ENCODE data around the gene CSK.

The CSK gene

GRCh38 chr15:74786551-74787165 lies 4.8 kb downstream of the CSK start:
- Histone ChIP-seq H4K91ac (ENCODE audit: low read depth, low read length, poor library complexity) (no peak overlapping the region), H3K9me3 (replicated peaks in 1 of 2; ENCODE audit: control insufficient read depth in 2 of 2, insufficient read depth in 1 of 2, low read depth in 1 of 2, low read length in 2 of 2) (no peaks in the 10 kb centered on the region), H2BK5ac (ENCODE audit: low read length) (no peak overlapping the region), H3K4me3 (ENCODE audit: low read length in 2 of 2) (no peak overlapping the region), H3K4me2 (ENCODE audit: insufficient read depth, low read length, poor library complexity, severe bottlenecking) (no peak overlapping the region), H2BK15ac (ENCODE audit: low read length) (no peak overlapping the region), H3K27ac (replicated peaks; ENCODE audit: low read length) (no peak overlapping the region), H3K18ac (ENCODE audit: low read length) (no peak overlapping the region), H2AK5ac (ENCODE audit: low read depth, low read length) (no peak overlapping the region), H3K14ac (ENCODE audit: low read length) (no peak overlapping the region), H2AFZ (ENCODE audit: low read length) (no peak overlapping the region), H3K36me3 (replicated peaks in 1 of 2; ENCODE audit: control insufficient read depth in 2 of 2, insufficient read depth in 2 of 2, low read length in 2 of 2) (peaks cover 3 to 26% of the 10 kb centered on the region in 2 donors), H2BK12ac (ENCODE audit: low read length) (no peak overlapping the region), H3K23ac (ENCODE audit: low read depth, low read length, poor library complexity) (no peak overlapping the region), H3K79me1 (ENCODE audit: low read depth, low read length) (peaks cover 15% of the 10 kb centered on the region), H3K4me1 (ENCODE audit: control insufficient read depth in 2 of 2, insufficient read depth in 1 of 2, low read depth in 1 of 2, low read length in 2 of 2) (peaks cover 10 to 21% of the 10 kb centered on the region in 2 donors), H2BK120ac (ENCODE audit: low read depth, low read length) (no peak overlapping the region), H3K4ac (ENCODE audit: low read length) (no peak overlapping the region), H3K27me3 (ENCODE audit: control insufficient read depth in 3 of 3, insufficient read depth in 3 of 3, low read depth in 1 of 3, low read length in 3 of 3) (peaks cover 0 to under 1% (median 0%) of the 10 kb centered on the region in 3 experiments), H4K8ac (ENCODE audit: low read depth, low read length) (no peak overlapping the region), H3K9ac (ENCODE audit: low read depth, low read length, poor library complexity) (no peak overlapping the region)
- WGBS, 2 donors (ENCODE audit: extremely low coverage in 2 of 2, insufficient read length in 2 of 2, insufficient replicate concordance in 1 of 2) = no CpG with 5 or more reads among the region's 7 CpGs
- DNase-seq (ENCODE audit: low spot score) = no peak

DNA sequence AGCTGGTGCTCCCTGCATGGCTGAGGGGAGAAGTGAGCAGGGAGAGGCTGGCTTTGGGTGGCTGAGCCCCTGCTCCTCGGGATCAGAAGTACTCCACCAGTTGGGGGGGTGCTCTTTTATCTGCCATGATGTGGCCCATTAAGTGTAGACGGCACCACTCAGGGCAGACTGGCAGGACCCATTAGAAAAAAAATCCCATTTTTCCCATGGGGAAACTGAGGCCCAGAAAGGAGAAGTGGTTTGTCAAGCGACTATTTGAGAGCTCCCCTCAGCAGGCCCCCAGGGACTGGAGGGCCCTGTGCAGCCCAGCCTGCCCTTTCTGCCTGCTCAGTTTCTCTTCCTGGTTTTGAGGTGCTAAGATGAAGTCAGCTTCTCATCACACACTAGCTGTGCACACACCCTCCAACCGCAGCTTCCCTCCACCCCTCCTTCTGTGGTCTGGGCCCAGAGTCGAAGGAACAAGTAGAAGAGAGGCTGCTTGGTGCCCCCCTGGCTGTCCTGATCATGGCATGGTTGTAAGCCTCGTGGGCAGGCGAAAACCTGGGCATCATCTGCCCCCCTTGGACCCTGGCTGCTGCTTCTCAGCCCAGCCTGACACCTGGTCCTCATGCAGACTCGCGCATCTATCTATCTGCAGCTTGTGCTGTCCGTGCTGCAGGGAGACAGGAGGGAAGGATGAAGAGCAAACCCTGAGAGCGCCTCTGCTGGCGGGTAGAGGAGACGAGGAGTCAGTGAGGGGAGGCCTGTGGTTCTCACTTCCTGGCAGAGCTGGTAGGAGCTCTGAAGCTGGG lies 5.6 kb downstream of the CSK start:
- Histone ChIP-seq H2BK120ac (ENCODE audit: low read depth, low read length) (no peak overlapping the region), H3K79me1 (ENCODE audit: low read depth, low read length) (peaks cover 18% of the 10 kb centered on the region), H3K4me1 (ENCODE audit: control insufficient read depth in 2 of 2, insufficient read depth in 1 of 2, low read depth in 1 of 2, low read length in 2 of 2) (peaks cover 10 to 22% of the 10 kb centered on the region in 2 donors), H2BK15ac (ENCODE audit: low read length) (no peak overlapping the region), H2BK12ac (ENCODE audit: low read length) (no peak overlapping the region), H2AFZ (ENCODE audit: low read length) (no peak overlapping the region), H2AK5ac (ENCODE audit: low read depth, low read length) (no peak overlapping the region), H3K4me3 (ENCODE audit: low read length in 2 of 2) (no peak overlapping the region), H4K91ac (ENCODE audit: low read depth, low read length, poor library complexity) (no peak overlapping the region), H3K36me3 (replicated peaks in 1 of 2; ENCODE audit: control insufficient read depth in 2 of 2, insufficient read depth in 2 of 2, low read length in 2 of 2) (peaks cover 3 to 28% of the 10 kb centered on the region in 2 donors), H3K9ac (ENCODE audit: low read depth, low read length, poor library complexity) (no peak overlapping the region), H3K4me2 (ENCODE audit: insufficient read depth, low read length, poor library complexity, severe bottlenecking) (no peak overlapping the region), H3K14ac (ENCODE audit: low read length) (no peak overlapping the region), H4K8ac (ENCODE audit: low read depth, low read length) (no peak overlapping the region), H3K18ac (ENCODE audit: low read length) (no peak overlapping the region), H3K27me3 (ENCODE audit: control insufficient read depth in 3 of 3, insufficient read depth in 3 of 3, low read depth in 1 of 3, low read length in 3 of 3) (no peaks in the 10 kb centered on the region), H3K9me3 (replicated peaks in 1 of 2; ENCODE audit: control insufficient read depth in 2 of 2, insufficient read depth in 1 of 2, low read depth in 1 of 2, low read length in 2 of 2) (no peaks in the 10 kb centered on the region), H2BK5ac (ENCODE audit: low read length) (no peak overlapping the region), H3K23ac (ENCODE audit: low read depth, low read length, poor library complexity) (no peak overlapping the region), H3K27ac (replicated peaks; ENCODE audit: low read length) (no peak overlapping the region), H3K4ac (ENCODE audit: low read length) (no peak overlapping the region)
- DNase-seq (ENCODE audit: low spot score) = no peak
- no CpG with 5 or more reads among the region's 13 CpGs for WGBS, 2 donors (ENCODE audit: extremely low coverage in 2 of 2, insufficient read length in 2 of 2, insufficient replicate concordance in 1 of 2)

DNA sequence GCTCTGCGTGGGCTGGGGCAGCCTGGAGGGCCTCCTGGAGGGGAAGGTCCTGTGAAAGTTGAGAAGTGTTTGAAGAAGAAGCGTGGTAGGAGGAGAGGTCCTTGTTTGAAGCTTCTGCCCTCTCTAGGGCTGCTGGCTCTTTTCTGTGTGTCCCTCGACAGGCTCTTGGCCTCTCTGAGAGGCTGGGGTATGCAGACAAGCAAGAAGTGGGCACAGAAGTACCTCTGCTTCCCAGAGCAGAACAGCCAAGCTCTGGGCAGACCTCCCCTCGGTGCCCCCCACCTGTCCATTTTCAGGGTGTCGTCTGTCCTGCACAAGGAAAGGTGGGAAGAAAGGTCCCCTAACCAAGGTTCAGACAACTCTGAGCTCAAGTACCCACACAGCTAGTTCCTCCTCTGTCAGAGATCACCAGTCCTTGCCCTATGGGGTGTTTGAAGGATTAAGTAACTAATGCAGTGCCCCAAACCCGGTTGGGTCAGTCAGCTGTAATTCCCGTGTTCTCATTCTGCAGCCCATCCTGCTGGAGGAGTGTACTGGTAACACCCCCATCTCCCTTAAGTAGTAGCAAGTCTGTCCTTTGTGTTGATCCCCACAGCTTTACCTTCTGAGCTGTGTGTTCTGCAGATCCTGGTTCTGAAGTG lies 6.3 kb downstream of the CSK start:
- Histone ChIP-seq H2BK5ac (ENCODE audit: low read length) (no peak overlapping the region), H3K14ac (ENCODE audit: low read length) (no peak overlapping the region), H3K27ac (replicated peaks; ENCODE audit: low read length) (no peak overlapping the region), H2AK5ac (ENCODE audit: low read depth, low read length) (no peak overlapping the region), H3K9me3 (replicated peaks in 1 of 2; ENCODE audit: control insufficient read depth in 2 of 2, insufficient read depth in 1 of 2, low read depth in 1 of 2, low read length in 2 of 2) (no peaks in the 10 kb centered on the region), H3K79me1 (ENCODE audit: low read depth, low read length) (peaks cover 13% of the 10 kb centered on the region), H4K91ac (ENCODE audit: low read depth, low read length, poor library complexity) (no peak overlapping the region), H3K9ac (ENCODE audit: low read depth, low read length, poor library complexity) (no peak overlapping the region), H3K4ac (ENCODE audit: low read length) (no peak overlapping the region), H2BK15ac (ENCODE audit: low read length) (no peak overlapping the region), H3K36me3 (replicated peaks in 1 of 2; ENCODE audit: control insufficient read depth in 2 of 2, insufficient read depth in 2 of 2, low read length in 2 of 2) (peaks cover 3 to 28% of the 10 kb centered on the region in 2 donors), H2BK12ac (ENCODE audit: low read length) (no peak overlapping the region), H3K27me3 (ENCODE audit: control insufficient read depth in 3 of 3, insufficient read depth in 3 of 3, low read depth in 1 of 3, low read length in 3 of 3) (no peaks in the 10 kb centered on the region), H3K4me1 (ENCODE audit: control insufficient read depth in 2 of 2, insufficient read depth in 1 of 2, low read depth in 1 of 2, low read length in 2 of 2) (peaks cover 16 to 24% of the 10 kb centered on the region in 2 donors), H3K4me2 (ENCODE audit: insufficient read depth, low read length, poor library complexity, severe bottlenecking) (no peak overlapping the region), H3K18ac (ENCODE audit: low read length) (no peak overlapping the region), H3K23ac (ENCODE audit: low read depth, low read length, poor library complexity) (no peak overlapping the region), H4K8ac (ENCODE audit: low read depth, low read length) (no peak overlapping the region), H2BK120ac (ENCODE audit: low read depth, low read length) (no peak overlapping the region), H3K4me3 (ENCODE audit: low read length in 2 of 2) (no peak overlapping the region), H2AFZ (ENCODE audit: low read length) (no peak overlapping the region)
- DNase-seq (ENCODE audit: low spot score) = no peak
- WGBS, 2 donors (ENCODE audit: extremely low coverage in 2 of 2, insufficient read length in 2 of 2, insufficient replicate concordance in 1 of 2) = no CpG with 5 or more reads among the region's 7 CpGs

- Histone ChIP-seq H2AFZ (ENCODE audit: low read length) (no peak overlapping the region), H3K36me3 (replicated peaks in 1 of 2; ENCODE audit: control insufficient read depth in 2 of 2, insufficient read depth in 2 of 2, low read length in 2 of 2) (peaks cover 3 to 28% of the 10 kb centered on the region in 2 donors), H4K8ac (ENCODE audit: low read depth, low read length) (no peak overlapping the region), H2AK5ac (ENCODE audit: low read depth, low read length) (no peak overlapping the region), H3K14ac (ENCODE audit: low read length) (no peak overlapping the region), H3K18ac (ENCODE audit: low read length) (no peak overlapping the region), H3K27me3 (ENCODE audit: control insufficient read depth in 3 of 3, insufficient read depth in 3 of 3, low read depth in 1 of 3, low read length in 3 of 3) (no peaks in the 10 kb centered on the region), H2BK5ac (ENCODE audit: low read length) (no peak overlapping the region), H3K4me3 (ENCODE audit: low read length in 2 of 2) (no peak overlapping the region), H3K9ac (ENCODE audit: low read depth, low read length, poor library complexity) (no peak overlapping the region), H3K23ac (ENCODE audit: low read depth, low read length, poor library complexity) (no peak overlapping the region), H2BK12ac (ENCODE audit: low read length) (no peak overlapping the region), H3K9me3 (replicated peaks in 1 of 2; ENCODE audit: control insufficient read depth in 2 of 2, insufficient read depth in 1 of 2, low read depth in 1 of 2, low read length in 2 of 2) (no peaks in the 10 kb centered on the region), H2BK120ac (ENCODE audit: low read depth, low read length) (no peak overlapping the region), H3K79me1 (ENCODE audit: low read depth, low read length) (peaks cover 9% of the 10 kb centered on the region), H3K4me2 (ENCODE audit: insufficient read depth, low read length, poor library complexity, severe bottlenecking) (no peak overlapping the region), H3K27ac (replicated peaks; ENCODE audit: low read length) (no peak overlapping the region), H3K4ac (ENCODE audit: low read length) (no peak overlapping the region), H4K91ac (ENCODE audit: low read depth, low read length, poor library complexity) (no peak overlapping the region), H2BK15ac (ENCODE audit: low read length) (no peak overlapping the region), H3K4me1 (ENCODE audit: control insufficient read depth in 2 of 2, insufficient read depth in 1 of 2, low read depth in 1 of 2, low read length in 2 of 2) (peaks cover 14 to 22% of the 10 kb centered on the region in 2 donors)
- no peak for DNase-seq (ENCODE audit: low spot score)
- no CpG with 5 or more reads among the region's 9 CpGs for WGBS, 2 donors (ENCODE audit: extremely low coverage in 2 of 2, insufficient read length in 2 of 2, insufficient replicate concordance in 1 of 2)
Measured at GRCh38 chr15:74788683-74789151, 6.8 kb downstream of the CSK start.
